Keratinocyte (primary cell): ENCODE measurements around the gene CD44. TPM values are rescaled to one million over a fixed set of nuclear protein-coding genes. Genes with fewer than 3 reads are reported as not detected.

Source experiments
- DNase-seq: peaks from one replicate; pipeline ENCODE4 v3.0.0-alpha.2; 2011; ENCODE audit warnings: low read depth, missing footprints, low spot score
- FAIRE-seq: peaks from 2 replicates; lab custom pipeline; 2011; peaks lifted over from hg19 to GRCh38; lab: Jason Lieb, UNC
- H2AFZ ChIP-seq: 2 replicates; pipeline ENCODE4 v1.6.0; 2012; ENCODE audit warnings: low read length, control low read depth, inconsistent platforms; ENCODE audit not compliant: control insufficient read depth
- H3K27ac ChIP-seq: 2 replicates; pipeline ENCODE4 v1.5.1; 2011; ENCODE audit warnings: low read length; ENCODE audit not compliant: control insufficient read depth, insufficient read depth
- H3K27me3 ChIP-seq: 3 replicates; pipeline ENCODE4 v1.6.0; 2011; ENCODE audit warnings: low read length; ENCODE audit not compliant: control insufficient read depth, insufficient read depth; ENCODE audit errors: extremely low read depth
- H3K36me3 ChIP-seq, 2 experiments: 2 replicates in 1 of 2; 3 replicates in 1 of 2; pipeline ENCODE4 v1.5.1; 2011; ENCODE audit warnings: low read length in 2 of 2, mild to moderate bottlenecking in 1 of 2; ENCODE audit not compliant: control insufficient read depth in 2 of 2, insufficient read depth in 2 of 2; ENCODE audit errors: extremely low read depth in 1 of 2
- H3K4me1 ChIP-seq: 3 replicates; pipeline ENCODE4 v1.5.1; 2011; ENCODE audit warnings: low read length; ENCODE audit not compliant: control insufficient read depth, insufficient read depth; ENCODE audit errors: extremely low read depth
- H3K4me2 ChIP-seq: 3 replicates; pipeline ENCODE4 v1.6.0; 2011; ENCODE audit warnings: low read depth, low read length; ENCODE audit not compliant: control insufficient read depth, insufficient read depth; ENCODE audit errors: extremely low read depth
- H3K4me3 ChIP-seq, 3 experiments: fragments of 200-600 bp in 1 of 3; sonication (generic) in 1 of 3; 2 replicates in 2 of 3; 3 replicates in 1 of 3; pipeline ENCODE4 v1.5.1; 2011 to 2016; ENCODE audit warnings: low read length in 3 of 3, mild to moderate bottlenecking in 3 of 3, control low read depth in 2 of 3, inconsistent platforms in 1 of 3, low read depth in 1 of 3, mixed read lengths in 1 of 3, mixed run types in 1 of 3, moderate library complexity in 1 of 3; ENCODE audit not compliant: control insufficient read depth in 2 of 3, insufficient read depth in 2 of 3; ENCODE audit errors: extremely low read depth in 1 of 3
- H3K79me2 ChIP-seq: 2 replicates; pipeline ENCODE4 v1.6.0; 2012; ENCODE audit warnings: low read length; ENCODE audit not compliant: control insufficient read depth, insufficient read depth
- H3K9ac ChIP-seq: 3 replicates; pipeline ENCODE4 v1.6.0; 2011; ENCODE audit warnings: low read length; ENCODE audit not compliant: control insufficient read depth, insufficient read depth; ENCODE audit errors: extremely low read depth
- H3K9me1 ChIP-seq: 3 replicates; pipeline ENCODE4 v1.6.0; 2011; ENCODE audit warnings: low read length; ENCODE audit not compliant: control insufficient read depth, insufficient read depth; ENCODE audit errors: extremely low read depth
- H3K9me3 ChIP-seq: 2 replicates; pipeline ENCODE4 v1.5.1; 2012; ENCODE audit warnings: low read depth, low read length; ENCODE audit not compliant: control insufficient read depth
- H4K20me1 ChIP-seq: 3 replicates; pipeline ENCODE4 v1.6.0; 2011; ENCODE audit warnings: low read length; ENCODE audit not compliant: control insufficient read depth, insufficient read depth; ENCODE audit errors: extremely low read depth
- EZH2 ChIP-seq: IDR thresholded peaks from one replicate; pipeline ENCODE4 v1.6.1; 2012; ENCODE audit warnings: inconsistent platforms, mild to moderate bottlenecking, low read length, moderate library complexity
- dilution Hi-C: fragments of 300-500 bp; cut with MboI; formaldehyde crosslinking; loops from one replicate; pipeline ENCODE4 v1.7.0; 2020; ENCODE audit warnings: low sequenced_read_pairs; ENCODE audit not compliant: extremely low pct_ligation_motif_present
- polyA plus RNA-seq, 5 experiments: library from polyadenylated mRNA; depleted of rRNA in 3 of 5; stranded (reverse) in 3 of 5; stranded (forward) in 1 of 5; unstranded in 1 of 5; fragments of >200 nt; gene quantifications; 1 replicate in 1 of 5; 2 replicates in 3 of 5; 3 replicates in 1 of 5; pipeline versions ENCODE4 v1.2.1 to v1.2.3, GENCODE V29; 2011 to 2012; ENCODE audit warnings: missing spikeins in 2 of 5, low read depth in 1 of 5, low replicate concordance in 1 of 5
- TF ChIP-seq, protein P1 (sequence below), 3 experiments: IDR thresholded peaks in 1 of 3; conservative IDR thresholded peaks in 1 of 3; optimal IDR thresholded peaks in 1 of 3; 2 replicates in 2 of 3; 3 replicates in 1 of 3; pipeline versions ENCODE3 to v1.5.1; 2011; ENCODE audit warnings: low read length in 3 of 3, mild to moderate bottlenecking in 3 of 3, moderate library complexity in 2 of 3, control low read depth in 1 of 3, inconsistent platforms in 1 of 3; ENCODE audit not compliant: insufficient read depth in 2 of 3; ENCODE audit errors: extremely low read depth in 1 of 3

The CD44 gene
- polyA plus RNA-seq, 1 donor (not counting 4 experiments of a cell fraction or from before 2014, with no cell fraction given): 2,038 TPM

DNA sequence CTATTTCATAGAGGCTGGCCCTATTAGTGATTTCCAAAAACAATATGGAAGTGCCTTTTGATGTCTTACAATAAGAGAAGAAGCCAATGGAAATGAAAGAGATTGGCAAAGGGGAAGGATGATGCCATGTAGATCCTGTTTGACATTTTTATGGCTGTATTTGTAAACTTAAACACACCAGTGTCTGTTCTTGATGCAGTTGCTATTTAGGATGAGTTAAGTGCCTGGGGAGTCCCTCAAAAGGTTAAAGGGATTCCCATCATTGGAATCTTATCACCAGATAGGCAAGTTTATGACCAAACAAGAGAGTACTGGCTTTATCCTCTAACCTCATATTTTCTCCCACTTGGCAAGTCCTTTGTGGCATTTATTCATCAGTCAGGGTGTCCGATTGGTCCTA, 91.4 kb downstream of the CD44 start:
- no peaks in the 10 kb centered on the region for H3K9me1 ChIP-seq
- no peak overlapping the region for H3K9ac ChIP-seq
- H3K36me3 ChIP-seq: peaks cover 19 to 35% of the 10 kb centered on the region in 2 experiments
- no peak for TF ChIP-seq EZH2
- TF ChIP-seq, protein P1, sequence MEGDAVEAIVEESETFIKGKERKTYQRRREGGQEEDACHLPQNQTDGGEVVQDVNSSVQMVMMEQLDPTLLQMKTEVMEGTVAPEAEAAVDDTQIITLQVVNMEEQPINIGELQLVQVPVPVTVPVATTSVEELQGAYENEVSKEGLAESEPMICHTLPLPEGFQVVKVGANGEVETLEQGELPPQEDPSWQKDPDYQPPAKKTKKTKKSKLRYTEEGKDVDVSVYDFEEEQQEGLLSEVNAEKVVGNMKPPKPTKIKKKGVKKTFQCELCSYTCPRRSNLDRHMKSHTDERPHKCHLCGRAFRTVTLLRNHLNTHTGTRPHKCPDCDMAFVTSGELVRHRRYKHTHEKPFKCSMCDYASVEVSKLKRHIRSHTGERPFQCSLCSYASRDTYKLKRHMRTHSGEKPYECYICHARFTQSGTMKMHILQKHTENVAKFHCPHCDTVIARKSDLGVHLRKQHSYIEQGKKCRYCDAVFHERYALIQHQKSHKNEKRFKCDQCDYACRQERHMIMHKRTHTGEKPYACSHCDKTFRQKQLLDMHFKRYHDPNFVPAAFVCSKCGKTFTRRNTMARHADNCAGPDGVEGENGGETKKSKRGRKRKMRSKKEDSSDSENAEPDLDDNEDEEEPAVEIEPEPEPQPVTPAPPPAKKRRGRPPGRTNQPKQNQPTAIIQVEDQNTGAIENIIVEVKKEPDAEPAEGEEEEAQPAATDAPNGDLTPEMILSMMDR (optimal IDR thresholded peaks at IDR 0.05 in 1 of 3, IDR thresholded peaks at IDR 0.05 in 1 of 3, conservative IDR thresholded peaks at IDR 0.05 in 1 of 3; ENCODE audit: extremely low read depth in 1 of 3, insufficient read depth in 2 of 3, low read length in 3 of 3): no peak
- dilution Hi-C loops: no loop called here
- H3K27ac ChIP-seq: no peak overlapping the region
- FAIRE-seq: no peak
- no peak overlapping the region for H3K4me2 ChIP-seq
- no peak overlapping the region for H3K4me3 ChIP-seq
- H3K79me2 ChIP-seq: no peaks in the 10 kb centered on the region
- H3K4me1 ChIP-seq: peaks cover 4% of the 10 kb centered on the region
- no peaks in the 10 kb centered on the region for H4K20me1 ChIP-seq
- DNase-seq: no peak
- H3K9me3 ChIP-seq: no peaks in the 10 kb centered on the region
- H2AFZ ChIP-seq: no peak overlapping the region
- H3K27me3 ChIP-seq: no peaks in the 10 kb centered on the region

DNA sequence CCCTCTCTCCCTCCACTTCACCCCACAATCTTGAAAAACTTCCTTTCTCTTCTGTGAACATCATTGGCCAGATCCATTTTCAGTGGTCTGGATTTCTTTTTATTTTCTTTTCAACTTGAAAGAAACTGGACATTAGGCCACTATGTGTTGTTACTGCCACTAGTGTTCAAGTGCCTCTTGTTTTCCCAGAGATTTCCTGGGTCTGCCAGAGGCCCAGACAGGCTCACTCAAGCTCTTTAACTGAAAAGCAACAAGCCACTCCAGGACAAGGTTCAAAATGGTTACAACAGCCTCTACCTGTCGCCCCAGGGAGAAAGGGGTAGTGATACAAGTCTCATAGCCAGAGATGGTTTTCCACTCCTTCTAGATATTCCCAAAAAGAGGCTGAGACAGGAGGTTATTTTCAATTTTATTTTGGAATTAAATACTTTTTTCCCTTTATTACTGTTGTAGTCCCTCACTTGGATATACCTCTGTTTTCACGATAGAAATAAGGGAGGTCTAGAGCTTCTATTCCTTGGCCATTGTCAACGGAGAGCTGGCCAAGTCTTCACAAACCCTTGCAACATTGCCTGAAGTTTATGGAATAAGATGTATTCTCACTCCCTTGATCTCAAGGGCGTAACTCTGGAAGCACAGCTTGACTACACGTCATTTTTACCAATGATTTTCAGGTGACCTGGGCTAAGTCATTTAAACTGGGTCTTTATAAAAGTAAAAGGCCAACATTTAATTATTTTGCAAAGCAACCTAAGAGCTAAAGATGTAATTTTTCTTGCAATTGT, 92.3 kb downstream of the CD44 start:
- no peak overlapping the region for H3K9ac ChIP-seq
- H3K4me2 ChIP-seq: no peak overlapping the region
- no peaks in the 10 kb centered on the region for H3K9me3 ChIP-seq
- dilution Hi-C loops: no loop called here
- no peaks in the 10 kb centered on the region for H3K79me2 ChIP-seq
- H2AFZ ChIP-seq: no peak overlapping the region
- peaks cover 18 to 28% of the 10 kb centered on the region in 2 experiments for H3K36me3 ChIP-seq
- FAIRE-seq (no peak), DNase-seq (no peak)
- peaks cover 13% of the 10 kb centered on the region for H3K4me1 ChIP-seq
- no peak overlapping the region for H3K27ac ChIP-seq
- H3K4me3 ChIP-seq: no peak overlapping the region
- H3K27me3 ChIP-seq: no peaks in the 10 kb centered on the region
- TF ChIP-seq, protein P1 (optimal IDR thresholded peaks at IDR 0.05 in 1 of 3, IDR thresholded peaks at IDR 0.05 in 1 of 3, conservative IDR thresholded peaks at IDR 0.05 in 1 of 3; ENCODE audit: extremely low read depth in 1 of 3, insufficient read depth in 2 of 3, low read length in 3 of 3): no peak
- no peak for TF ChIP-seq EZH2
- no peaks in the 10 kb centered on the region for H3K9me1 ChIP-seq
- H4K20me1 ChIP-seq: no peaks in the 10 kb centered on the region
